Activated CD8-positive, alpha-beta memory T cell treated with anti-CD3 and anti-CD28 coated beads for 48 hours (primary cell): Measurements from ENCODE around the gene PRF1.
"Not testable (repeated sequence)": the region's sequence is repeated elsewhere in the genome, so short reads cannot be mapped to it uniquely, and the experiment has no call there.

Source experiments
- DNase-seq, 3 experiments: peaks; one replicate each; pipeline ENCODE4 v3.0.0-alpha.2; 2020; ENCODE audit warnings: low read depth in 2 of 3, low spot score in 2 of 3

Gene PRF1

GRCh38 chr10:70617798-70618568, 15.4 kb upstream of the PRF1 start:
- DNase-seq: peak in 1 of 3 experiments; percentile 31

- no peak for DNase-seq
Measured at GRCh38 chr10:70616761-70617160, 14.2 kb upstream of the PRF1 start.

GRCh38 chr10:70615784-70616522, 13.4 kb upstream of the PRF1 start:
- DNase-seq: no peak

GRCh38 chr10:70615211-70615610, 12.7 kb upstream of the PRF1 start:
- DNase-seq: no peak

- DNase-seq: not testable (repeated sequence)
Measured at GRCh38 chr10:70614364-70614763, 11.8 kb upstream of the PRF1 start.

GRCh38 chr10:70613941-70614340, 11.4 kb upstream of the PRF1 start:
- DNase-seq: no peak

- DNase-seq: no peak
Measured at GRCh38 chr10:70607936-70608335, 5.4 kb upstream of the PRF1 start.

GRCh38 chr10:70605161-70605560, 2.6 kb upstream of the PRF1 start:
- DNase-seq: no peak

- DNase-seq: no peak
Measured at GRCh38 chr10:70604106-70604505, 1.6 kb upstream of the PRF1 start.

GRCh38 chr10:70603449-70603801, 884 bp upstream of the PRF1 start:
- peak in 1 of 3 experiments; percentile 61 for DNase-seq

- DNase-seq: no peak
Measured at GRCh38 chr10:70601746-70602145, 795 bp downstream of the PRF1 start.

- no peak for DNase-seq
Measured at GRCh38 chr10:70600512-70601395, 1.8 kb downstream of the PRF1 start.

- no peak for DNase-seq
Measured at GRCh38 chr10:70599791-70600190, 2.8 kb downstream of the PRF1 start.

GRCh38 chr10:70599319-70599718, 3.2 kb downstream of the PRF1 start:
- DNase-seq: no peak

- no peak for DNase-seq
Measured at GRCh38 chr10:70598857-70599295, 3.7 kb downstream of the PRF1 start.

- DNase-seq: no peak
Measured at GRCh38 chr10:70597856-70598815, 4.4 kb downstream of the PRF1 start.

- DNase-seq: no peak
Measured at GRCh38 chr10:70596860-70597809, 5.4 kb downstream of the PRF1 start.

GRCh38 chr10:70596110-70596798, 6.3 kb downstream of the PRF1 start:
- DNase-seq: no peak

- DNase-seq: no peak
Measured at GRCh38 chr10:70595566-70596016, 7.0 kb downstream of the PRF1 start.
